Nucleus accumbens (tissue), 56 donors: ENCODE results near the gene ACACB.

Experiments
- DNase-seq, 56 donors: peaks; one replicate each; lab custom pipeline; 2025; lab: John Stamatoyannopoulos, UW

ACACB gene

GRCh38 chr12:109115758-109116610, at the start of gene ACACB:
ACACB (plus strand) TSS chr12:109116587; CDS start chr12:109139406, 22,819 bp downstream.
- DNase-seq = peak in 54 of 56 donors; percentile 7 to 92 (median 64)

- DNase-seq = no peak
Observed at GRCh38 chr12:109069307-109070271, 46.8 kb upstream of the ACACB start.

GRCh38 chr12:109074866-109075265, 41.5 kb upstream of the ACACB start:
- DNase-seq = no peak

GRCh38 chr12:109082751-109083150, 33.6 kb upstream of the ACACB start:
- DNase-seq = peak in 1 of 56 donors; percentile 2

- no peak for DNase-seq
Observed at GRCh38 chr12:109084425-109084824, 32.0 kb upstream of the ACACB start.

GRCh38 chr12:109085590-109085989, 30.8 kb upstream of the ACACB start:
- no peak for DNase-seq

GRCh38 chr12:109087250-109087649, 29.1 kb upstream of the ACACB start:
- no peak for DNase-seq

- DNase-seq = no peak
Observed at GRCh38 chr12:109088818-109089217, 27.6 kb upstream of the ACACB start.

GRCh38 chr12:109089683-109090082, 26.7 kb upstream of the ACACB start:
- no peak for DNase-seq

GRCh38 chr12:109092497-109093021, 23.8 kb upstream of the ACACB start:
- no peak for DNase-seq

GRCh38 chr12:109093022-109093918, 23.1 kb upstream of the ACACB start, which contains the start of gene ALKBH2:
ALKBH2 (minus strand) TSS chr12:109093472; CDS start chr12:109092786, 686 bp downstream.
- DNase-seq = peak; percentile 47 to 97 (median 88)

- DNase-seq = no peak
Observed at GRCh38 chr12:109097140-109097434, 19.3 kb upstream of the ACACB start.

GRCh38 chr12:109097435-109098182, 18.8 kb upstream of the ACACB start, which contains the start of gene UNG:
UNG (plus strand) TSS chr12:109097597; CDS start chr12:109097680, 83 bp downstream.
- peak; percentile 61 to 98 (median 94) for DNase-seq

GRCh38 chr12:109098183-109098604, 18.2 kb upstream of the ACACB start:
- peak in 7 of 56 donors; percentile 69 to 76 (median 72) for DNase-seq

- DNase-seq = no peak
Observed at GRCh38 chr12:109098651-109099050, 17.7 kb upstream of the ACACB start.

GRCh38 chr12:109099431-109100020, 16.9 kb upstream of the ACACB start:
- DNase-seq = no peak

- DNase-seq = no peak
Observed at GRCh38 chr12:109100741-109101140, 15.6 kb upstream of the ACACB start.

- no peak for DNase-seq
Observed at GRCh38 chr12:109102491-109102890, 13.9 kb upstream of the ACACB start.

- DNase-seq = no peak
Observed at GRCh38 chr12:109105176-109105575, 11.2 kb upstream of the ACACB start.
